Measurements from ENCODE around the gene PIP5KL1. TPM values are rescaled to one million over a fixed set of nuclear protein-coding genes. Genes with fewer than 3 reads are reported as not detected.

Gene PIP5KL1
- total and polyA plus RNA-seq, 2 donors (not counting 3 experiments of a cell fraction or from before 2014, with no cell fraction given), result 1.5 to 2.9 TPM

DNA sequence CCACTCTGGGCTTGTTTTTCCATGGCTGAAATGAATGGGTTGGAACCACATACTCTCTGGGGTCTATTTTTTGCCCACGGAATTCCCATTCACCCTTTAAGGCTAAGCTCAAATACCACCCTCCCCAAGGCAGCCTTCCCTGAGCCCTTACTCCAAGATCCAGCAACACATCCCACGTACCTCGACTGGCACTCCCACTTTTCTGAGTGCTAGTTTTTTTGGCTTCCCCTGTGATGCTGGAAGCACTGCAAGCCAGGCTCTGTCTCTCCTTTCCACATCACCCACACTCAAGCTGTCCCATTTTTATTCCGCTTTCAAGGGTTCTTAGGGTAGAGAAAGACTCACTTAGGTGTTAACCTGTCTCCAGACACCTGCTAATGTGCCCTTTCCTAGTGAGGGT lies 37.2 kb downstream of the PIP5KL1 start:
- no peak for TF ChIP-seq JUN (IDR thresholded peaks at IDR 0.05; ENCODE audit: borderline replicate concordance, insufficient read depth, insufficient read length, low read depth)
- TF ChIP-seq POLR2AphosphoS5 (IDR thresholded peaks at IDR 0.05; ENCODE audit: insufficient read depth, low read depth, low read length), result no peak
- no peak for TF ChIP-seq FOS (IDR thresholded peaks at IDR 0.05; ENCODE audit: borderline replicate concordance, insufficient read depth, low read length)
- TF ChIP-seq, protein P1, sequence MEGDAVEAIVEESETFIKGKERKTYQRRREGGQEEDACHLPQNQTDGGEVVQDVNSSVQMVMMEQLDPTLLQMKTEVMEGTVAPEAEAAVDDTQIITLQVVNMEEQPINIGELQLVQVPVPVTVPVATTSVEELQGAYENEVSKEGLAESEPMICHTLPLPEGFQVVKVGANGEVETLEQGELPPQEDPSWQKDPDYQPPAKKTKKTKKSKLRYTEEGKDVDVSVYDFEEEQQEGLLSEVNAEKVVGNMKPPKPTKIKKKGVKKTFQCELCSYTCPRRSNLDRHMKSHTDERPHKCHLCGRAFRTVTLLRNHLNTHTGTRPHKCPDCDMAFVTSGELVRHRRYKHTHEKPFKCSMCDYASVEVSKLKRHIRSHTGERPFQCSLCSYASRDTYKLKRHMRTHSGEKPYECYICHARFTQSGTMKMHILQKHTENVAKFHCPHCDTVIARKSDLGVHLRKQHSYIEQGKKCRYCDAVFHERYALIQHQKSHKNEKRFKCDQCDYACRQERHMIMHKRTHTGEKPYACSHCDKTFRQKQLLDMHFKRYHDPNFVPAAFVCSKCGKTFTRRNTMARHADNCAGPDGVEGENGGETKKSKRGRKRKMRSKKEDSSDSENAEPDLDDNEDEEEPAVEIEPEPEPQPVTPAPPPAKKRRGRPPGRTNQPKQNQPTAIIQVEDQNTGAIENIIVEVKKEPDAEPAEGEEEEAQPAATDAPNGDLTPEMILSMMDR (IDR thresholded peaks at IDR 0.05; ENCODE audit: extremely low read depth in 1 of 2, insufficient read depth in 1 of 2, low read depth in 1 of 2, low read length in 2 of 2), result no peak
- intact Hi-C loops (cut with micrococcal nuclease) (no loop called here), dilution Hi-C loops (cut with MboI; ENCODE audit: extremely low pct_ligation_motif_present, low sequenced_read_pairs) (no loop called here)
- FAIRE-seq, result no peak
- no peaks in the 10 kb centered on the region for H3K27me3 ChIP-seq (ENCODE audit: control insufficient read depth in 2 of 2, insufficient read depth in 2 of 2, low read length in 2 of 2)
- H3K4me3 ChIP-seq (replicated peaks in 1 of 3; ENCODE audit: insufficient read depth in 1 of 3, low read depth in 1 of 3, low read length in 3 of 3), result no peak overlapping the region
- POLR2A ChIA-PET, result no interaction called here
- H4K20me1 ChIP-seq (replicated peaks; ENCODE audit: control insufficient read depth, extremely low read depth, insufficient read depth, low read length), result no peaks in the 10 kb centered on the region
- H3K4me1 ChIP-seq (ENCODE audit: control insufficient read depth, extremely low read depth, insufficient read depth, low read length), result peaks cover 6% of the 10 kb centered on the region
- H3K79me2 ChIP-seq (ENCODE audit: control insufficient read depth, insufficient read depth, low read length), result peaks cover 7% of the 10 kb centered on the region
- H3K9me1 ChIP-seq (replicated peaks; ENCODE audit: control insufficient read depth, extremely low read depth, insufficient read depth, low read length), result no peaks in the 10 kb centered on the region
- CTCF ChIA-PET, result interaction anchor here (1.0 kb wide), 1 partner anchor 11 kb away, joined by 3 read pairs; no protein-coding TSS in a partner anchor
- H3K9me3 ChIP-seq (replicated peaks; ENCODE audit: control insufficient read depth, insufficient read depth, low read length), result no peaks in the 10 kb centered on the region
- H3K27ac ChIP-seq (ENCODE audit: insufficient read depth, low read depth, low read length), result no peak overlapping the region
- DNase-seq (ENCODE audit: low read depth, low spot score), result no peak
- no peak overlapping the region for H3K9ac ChIP-seq (replicated peaks; ENCODE audit: extremely low read depth, insufficient read depth, low read length)
- H3K4me2 ChIP-seq (ENCODE audit: insufficient read depth, low read length), result no peak overlapping the region
- H2AFZ ChIP-seq (ENCODE audit: low read depth, low read length), result no peak overlapping the region
- BruUV-seq (replicated peaks), result no TSS peak
- H3K36me3 ChIP-seq (ENCODE audit: control insufficient read depth in 2 of 2, extremely low read depth in 1 of 2, insufficient read depth in 2 of 2, low read length in 2 of 2), result peaks cover 9 to 45% of the 10 kb centered on the region in 2 experiments

DNA sequence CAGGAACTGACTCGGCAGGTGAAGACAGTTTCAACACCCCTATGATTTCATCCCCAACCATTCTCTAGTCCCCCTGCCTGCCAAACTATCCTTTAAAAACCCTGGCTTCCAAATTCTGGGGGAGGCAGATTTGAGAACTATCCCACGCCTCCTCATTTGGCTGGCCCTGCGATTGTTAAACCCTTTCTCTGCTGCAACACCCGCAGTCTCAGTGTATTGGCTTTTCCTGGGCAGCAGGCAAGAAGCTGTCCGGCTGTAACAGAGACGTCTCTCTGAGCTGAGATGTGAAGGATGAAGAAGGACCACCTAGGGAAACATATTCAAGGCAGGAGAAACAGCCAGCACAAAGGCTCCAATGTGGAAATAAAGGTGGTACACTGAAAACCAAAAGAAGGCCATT lies 37.7 kb downstream of the PIP5KL1 start:
- ChIA-PET POLR2A (no interaction called here), CTCF (interaction anchor here (1.0 kb wide), 1 partner anchor 10 kb away, joined by 3 read pairs; no protein-coding TSS in a partner anchor)
- Histone ChIP-seq H3K4me2 (ENCODE audit: insufficient read depth, low read length) (no peak overlapping the region), H3K27me3 (ENCODE audit: control insufficient read depth in 2 of 2, insufficient read depth in 2 of 2, low read length in 2 of 2) (no peaks in the 10 kb centered on the region), H3K79me2 (ENCODE audit: control insufficient read depth, insufficient read depth, low read length) (peaks cover 7% of the 10 kb centered on the region), H3K9me3 (replicated peaks; ENCODE audit: control insufficient read depth, insufficient read depth, low read length) (no peaks in the 10 kb centered on the region), H3K36me3 (ENCODE audit: control insufficient read depth in 2 of 2, extremely low read depth in 1 of 2, insufficient read depth in 2 of 2, low read length in 2 of 2) (peaks cover 9 to 47% of the 10 kb centered on the region in 2 experiments), H2AFZ (ENCODE audit: low read depth, low read length) (no peak overlapping the region), H3K9me1 (replicated peaks; ENCODE audit: control insufficient read depth, extremely low read depth, insufficient read depth, low read length) (no peaks in the 10 kb centered on the region), H3K27ac (ENCODE audit: insufficient read depth, low read depth, low read length) (no peak overlapping the region), H3K9ac (replicated peaks; ENCODE audit: extremely low read depth, insufficient read depth, low read length) (no peak overlapping the region), H3K4me3 (replicated peaks in 1 of 3; ENCODE audit: insufficient read depth in 1 of 3, low read depth in 1 of 3, low read length in 3 of 3) (no peak overlapping the region), H3K4me1 (ENCODE audit: control insufficient read depth, extremely low read depth, insufficient read depth, low read length) (peaks cover 6% of the 10 kb centered on the region), H4K20me1 (replicated peaks; ENCODE audit: control insufficient read depth, extremely low read depth, insufficient read depth, low read length) (no peaks in the 10 kb centered on the region)
- BruUV-seq (replicated peaks), result no TSS peak
- TF ChIP-seq POLR2A (IDR thresholded peaks at IDR 0.05; ENCODE audit: low read depth, low read length), result no peak
- TF ChIP-seq POLR2AphosphoS5 (IDR thresholded peaks at IDR 0.05; ENCODE audit: insufficient read depth, low read depth, low read length), result no peak
- no peak for TF ChIP-seq MAX (IDR thresholded peaks at IDR 0.05; ENCODE audit: insufficient read depth, insufficient read length)
- TF ChIP-seq EZH2 (IDR thresholded peaks at IDR 0.05; ENCODE audit: borderline replicate concordance, low read depth, low read length, severe bottlenecking), result no peak
- no peak for TF ChIP-seq GATA2 (IDR thresholded peaks at IDR 0.05; ENCODE audit: insufficient read depth, insufficient read length, low read depth, low read length)
- TF ChIP-seq, protein P1 (IDR thresholded peaks at IDR 0.05; ENCODE audit: extremely low read depth in 1 of 2, insufficient read depth in 1 of 2, low read depth in 1 of 2, low read length in 2 of 2), result no peak
- TF ChIP-seq MYC (IDR thresholded peaks at IDR 0.05; ENCODE audit: low read depth, low read length), result no peak
- TF ChIP-seq FOS (IDR thresholded peaks at IDR 0.05; ENCODE audit: borderline replicate concordance, insufficient read depth, low read length), result no peak
- no peak for TF ChIP-seq JUN (IDR thresholded peaks at IDR 0.05; ENCODE audit: borderline replicate concordance, insufficient read depth, insufficient read length, low read depth)
- dilution Hi-C loops (cut with MboI; ENCODE audit: extremely low pct_ligation_motif_present, low sequenced_read_pairs), result no loop called here
- intact Hi-C loops (cut with micrococcal nuclease), result no loop called here
- DNase-seq (ENCODE audit: low read depth, low spot score) (no peak), FAIRE-seq (no peak)

Measured in endothelial cell of umbilical vein (primary cell).